Ishikawa (cell line): ENCODE data around the gene TMEM131.

Experiments
- CEBPB ChIP-seq: IDR thresholded peaks from 2 replicates; pipeline ENCODE4 v1.6.1; 2012
- CREB1 ChIP-seq: IDR thresholded peaks from 2 replicates; pipeline ENCODE4 v1.6.1; 2012; ENCODE audit warnings: low read depth
- EGR1 ChIP-seq: IDR thresholded peaks from 2 replicates; pipeline ENCODE4 v1.6.1; 2012
- EP300 ChIP-seq: IDR thresholded peaks from 2 replicates; pipeline ENCODE4 v1.6.1; 2012; ENCODE audit warnings: borderline replicate concordance
- FOXM1 ChIP-seq: IDR thresholded peaks from 2 replicates; pipeline ENCODE4 v1.6.1; 2012; ENCODE audit warnings: low read depth, borderline replicate concordance
- MAX ChIP-seq: IDR thresholded peaks from 2 replicates; pipeline ENCODE4 v1.6.1; 2012
- NFIC ChIP-seq: IDR thresholded peaks from 2 replicates; pipeline ENCODE4 v1.6.1; 2012
- RAD21 ChIP-seq: IDR thresholded peaks from 2 replicates; pipeline ENCODE4 v1.6.1; 2012; ENCODE audit warnings: low read depth
- REST ChIP-seq: IDR thresholded peaks from 2 replicates; pipeline ENCODE4 v1.6.1; 2012; ENCODE audit warnings: low read depth, mild to moderate bottlenecking
- TAF1 ChIP-seq: IDR thresholded peaks from 2 replicates; pipeline ENCODE4 v1.6.1; 2012; ENCODE audit warnings: low read depth, mild to moderate bottlenecking
- TCF12 ChIP-seq: IDR thresholded peaks from 2 replicates; pipeline ENCODE4 v1.6.1; 2012; ENCODE audit warnings: low read depth
- TEAD4 ChIP-seq: IDR thresholded peaks from 2 replicates; pipeline ENCODE4 v1.6.1; 2012
- USF1 ChIP-seq: IDR thresholded peaks from 2 replicates; pipeline ENCODE4 v1.6.1; 2012
- YY1 ChIP-seq: IDR thresholded peaks from 2 replicates; pipeline ENCODE4 v1.6.1; 2012; ENCODE audit warnings: low read depth
- ZBTB7A ChIP-seq: IDR thresholded peaks from 2 replicates; pipeline ENCODE4 v1.6.1; 2012; ENCODE audit warnings: low read depth

TMEM131 gene

DNA sequence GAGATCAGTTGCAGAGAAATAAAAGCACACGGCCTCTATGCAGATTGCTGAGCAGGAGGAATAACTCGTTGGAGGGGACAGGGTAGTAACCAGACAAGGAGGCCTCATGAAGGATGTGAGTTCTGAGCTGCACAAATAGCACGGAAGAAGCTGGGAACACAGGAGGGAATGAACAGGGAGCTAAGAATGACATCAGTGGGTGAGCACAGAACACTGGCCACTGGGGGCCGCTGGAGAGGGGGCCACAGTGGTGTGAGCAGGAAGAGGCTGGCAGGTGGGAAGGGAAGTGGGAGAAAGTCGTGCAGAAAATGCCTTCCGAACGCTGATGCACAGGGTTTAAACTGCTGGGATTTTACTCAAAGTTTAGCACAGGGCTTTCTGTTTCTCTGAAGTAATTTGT is 221.3 kb downstream of the TMEM131 start:
- TF ChIP-seq REST = no peak
- TF ChIP-seq CEBPB = no peak
- TF ChIP-seq EP300 = no peak
- TF ChIP-seq FOXM1 = no peak
- no peak for TF ChIP-seq ZBTB7A
- no peak for TF ChIP-seq USF1
- no peak for TF ChIP-seq YY1
- no peak for TF ChIP-seq TCF12
- TF ChIP-seq TAF1 = no peak
- no peak for TF ChIP-seq MAX
- no peak for TF ChIP-seq EGR1
- TF ChIP-seq NFIC = no peak
- TF ChIP-seq RAD21 = no peak
- no peak for TF ChIP-seq CREB1
- TF ChIP-seq TEAD4 = no peak

DNA sequence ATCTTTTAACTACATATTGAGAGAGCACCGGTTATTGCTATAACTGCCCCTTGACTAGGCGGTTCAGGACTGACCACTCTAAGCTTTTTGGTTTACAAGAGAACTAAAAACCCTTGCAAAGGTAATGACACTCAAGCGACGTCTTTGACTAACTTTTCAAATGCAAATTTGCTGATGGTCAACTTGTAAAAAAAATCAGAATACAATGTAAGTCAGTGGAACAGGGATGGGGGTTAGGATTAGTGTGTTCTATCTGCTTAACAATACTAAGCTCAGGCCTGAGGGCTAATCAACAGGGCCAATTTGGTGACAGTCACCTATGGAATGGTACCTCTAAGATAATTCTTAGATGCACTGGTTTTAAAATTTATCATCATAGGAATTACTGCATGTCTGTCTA is 225.3 kb downstream of the TMEM131 start:
- no peak for TF ChIP-seq YY1
- no peak for TF ChIP-seq REST
- TF ChIP-seq ZBTB7A = no peak
- TF ChIP-seq RAD21 = no peak
- no peak for TF ChIP-seq CEBPB
- no peak for TF ChIP-seq TAF1
- no peak for TF ChIP-seq USF1
- no peak for TF ChIP-seq EP300
- no peak for TF ChIP-seq MAX
- no peak for TF ChIP-seq EGR1
- no peak for TF ChIP-seq FOXM1
- no peak for TF ChIP-seq CREB1
- TF ChIP-seq NFIC = no peak
- TF ChIP-seq TEAD4 = no peak
- TF ChIP-seq TCF12 = no peak

- TF ChIP-seq EP300 (no peak), ZBTB7A (no peak), FOXM1 (no peak), RAD21 (no peak), TCF12 (no peak), USF1 (no peak), MAX (no peak), REST (no peak), TAF1 (no peak), YY1 (no peak), CREB1 (no peak)
Measured at GRCh38 chr2:97769711-97770110, 226.0 kb downstream of the TMEM131 start.

DNA sequence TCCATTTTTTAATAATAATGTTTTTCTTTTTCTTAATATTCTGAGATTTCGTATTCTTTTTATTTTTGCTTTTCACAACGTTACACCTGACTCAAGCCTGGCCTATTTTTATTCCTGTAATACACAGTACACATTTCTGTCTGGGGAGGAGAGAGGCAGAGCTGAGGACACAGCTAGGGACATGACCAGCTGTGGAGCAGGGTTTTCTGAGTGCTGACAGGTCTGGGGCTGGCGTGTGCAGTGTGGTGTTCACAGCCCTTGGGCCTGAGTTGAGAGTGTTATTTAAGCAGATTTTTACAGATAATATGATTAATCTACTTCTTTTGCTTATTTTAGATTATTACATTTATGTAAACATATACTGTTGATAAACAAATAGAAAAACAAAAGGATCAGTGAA is 226.4 kb downstream of the TMEM131 start:
- no peak for TF ChIP-seq REST
- no peak for TF ChIP-seq ZBTB7A
- no peak for TF ChIP-seq NFIC
- TF ChIP-seq TCF12 = no peak
- TF ChIP-seq CREB1 = no peak
